ENCODE data around the gene PRKG1. TPM values are rescaled to one million over a fixed set of nuclear protein-coding genes. Genes with fewer than 3 reads are reported as not detected.

Gene PRKG1
- total RNA-seq, 1 experiment from 2014 or later: 10.4 TPM

DNA sequence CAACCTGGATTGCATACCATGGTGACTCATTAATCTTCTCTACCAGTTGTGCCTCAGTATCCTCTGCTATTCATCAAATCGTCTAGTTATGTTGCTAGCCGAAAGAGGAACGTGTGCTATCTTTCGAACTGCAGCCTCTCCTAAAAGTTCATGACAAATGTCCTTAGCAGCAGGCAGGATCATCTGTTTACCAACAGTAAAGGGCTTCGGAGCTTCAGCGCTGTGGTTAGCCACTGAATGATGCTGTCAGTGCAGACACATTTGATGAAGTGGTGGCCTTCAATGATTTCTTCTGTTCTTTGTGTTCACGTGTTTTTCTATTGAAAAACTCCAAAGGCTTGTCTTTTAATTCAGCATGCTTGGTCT is 556.3 kb downstream of the PRKG1 start:
- Histone ChIP-seq H4K8ac (replicated peaks; ENCODE audit: insufficient read length, low read depth, low read length) (no peak overlapping the region), H3K27me3 (ENCODE audit: insufficient read depth, low read length) (no peaks in the 10 kb centered on the region), H2BK15ac (ENCODE audit: low read depth, low read length) (no peak overlapping the region), H3K9me3 (ENCODE audit: control insufficient read depth, low read depth, low read length) (no peaks in the 10 kb centered on the region), H2BK12ac (ENCODE audit: insufficient read length, low read depth, low read length) (no peak overlapping the region), H4K91ac (ENCODE audit: insufficient read length, low read depth, low read length) (no peak overlapping the region), H3K23ac (ENCODE audit: insufficient read length, low read depth, low read length) (no peak overlapping the region), H4K20me1 (ENCODE audit: control insufficient read depth, insufficient read depth, insufficient read length) (no peaks in the 10 kb centered on the region), H3K79me2 (ENCODE audit: insufficient read depth, low read length) (no peaks in the 10 kb centered on the region), H2BK5ac (ENCODE audit: insufficient read length, low read length) (no peak overlapping the region), H3T11ph (ENCODE audit: low read length) (no peak overlapping the region), H3K4me2 (ENCODE audit: insufficient read depth, insufficient read length, low read length) (no peak overlapping the region), H3K56ac (ENCODE audit: insufficient read length, low read depth, low read length) (no peak overlapping the region), H2BK20ac (ENCODE audit: low read depth, low read length, poor library complexity, severe bottlenecking) (no peak overlapping the region), H3K27ac (ENCODE audit: insufficient read length, low read depth, low read length) (no peak overlapping the region), H3K79me1 (ENCODE audit: insufficient read depth, low read depth, low read length, poor library complexity, severe bottlenecking) (no peaks in the 10 kb centered on the region), H3K23me2 (ENCODE audit: insufficient read length, low read depth, low read length, poor library complexity, severe bottlenecking) (no peaks in the 10 kb centered on the region), H3K4ac (ENCODE audit: low read depth, low read length) (no peak overlapping the region), H4K5ac (ENCODE audit: insufficient read length, low read depth, low read length) (no peak overlapping the region), H2AFZ (ENCODE audit: low read length) (no peak overlapping the region), H3K18ac (ENCODE audit: insufficient read length, low read depth, low read length) (no peak overlapping the region), H3K9ac (ENCODE audit: extremely low read depth, insufficient read length, low read length) (no peak overlapping the region), H2AK5ac (ENCODE audit: insufficient read length, low read length) (no peak overlapping the region), H3K4me1 (ENCODE audit: insufficient read depth, low read length) (no peaks in the 10 kb centered on the region; the same call in 1 of the 2 replicates), H3K14ac (ENCODE audit: insufficient read depth, low read length) (no peak overlapping the region), H2BK120ac (ENCODE audit: low read depth, low read length, poor library complexity, severe bottlenecking) (no peak overlapping the region)
- no peaks in the 10 kb centered on the region for H3K36me3 Mint-ChIP-seq (ENCODE audit: insufficient read depth in 1 of 3, low read depth in 3 of 3)
- H3K9me3 Mint-ChIP-seq: no peaks in the 10 kb centered on the region; a peak in 1 of 5 replicates
- no peak overlapping the region for H3K4me3 Mint-ChIP-seq
- no peaks in the 10 kb centered on the region for H3K27me3 Mint-ChIP-seq (ENCODE audit: low read depth)
- 0 out of 4 replicates have a peak, but pooled peaks cover 0 to 5% of the 10 kb centered on the region in 2 experiments for H3K4me1 Mint-ChIP-seq
- H3K27ac Mint-ChIP-seq: no peak overlapping the region
- DNase-seq: no peak
- TF ChIP-seq, protein P1, sequence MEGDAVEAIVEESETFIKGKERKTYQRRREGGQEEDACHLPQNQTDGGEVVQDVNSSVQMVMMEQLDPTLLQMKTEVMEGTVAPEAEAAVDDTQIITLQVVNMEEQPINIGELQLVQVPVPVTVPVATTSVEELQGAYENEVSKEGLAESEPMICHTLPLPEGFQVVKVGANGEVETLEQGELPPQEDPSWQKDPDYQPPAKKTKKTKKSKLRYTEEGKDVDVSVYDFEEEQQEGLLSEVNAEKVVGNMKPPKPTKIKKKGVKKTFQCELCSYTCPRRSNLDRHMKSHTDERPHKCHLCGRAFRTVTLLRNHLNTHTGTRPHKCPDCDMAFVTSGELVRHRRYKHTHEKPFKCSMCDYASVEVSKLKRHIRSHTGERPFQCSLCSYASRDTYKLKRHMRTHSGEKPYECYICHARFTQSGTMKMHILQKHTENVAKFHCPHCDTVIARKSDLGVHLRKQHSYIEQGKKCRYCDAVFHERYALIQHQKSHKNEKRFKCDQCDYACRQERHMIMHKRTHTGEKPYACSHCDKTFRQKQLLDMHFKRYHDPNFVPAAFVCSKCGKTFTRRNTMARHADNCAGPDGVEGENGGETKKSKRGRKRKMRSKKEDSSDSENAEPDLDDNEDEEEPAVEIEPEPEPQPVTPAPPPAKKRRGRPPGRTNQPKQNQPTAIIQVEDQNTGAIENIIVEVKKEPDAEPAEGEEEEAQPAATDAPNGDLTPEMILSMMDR (conservative IDR thresholded peaks at IDR 0.05): no peak
- WGBS (ENCODE audit: extremely low coverage, insufficient read length, low lambda C conversion rate): no CpG with 5 or more reads among the region's 7 CpGs

All from H9 (cell line).